ENCODE results near the gene ARHGEF12. TPM values are rescaled to one million over a fixed set of nuclear protein-coding genes. Genes with fewer than 3 reads are reported as not detected.

Gene ARHGEF12
- total and polyA plus RNA-seq, 10 of the 15 experiments (the other 5 are each of a cell fraction or from before 2014, with no cell fraction given): 2.7 to 40.8 (median 20.9) TPM

DNA sequence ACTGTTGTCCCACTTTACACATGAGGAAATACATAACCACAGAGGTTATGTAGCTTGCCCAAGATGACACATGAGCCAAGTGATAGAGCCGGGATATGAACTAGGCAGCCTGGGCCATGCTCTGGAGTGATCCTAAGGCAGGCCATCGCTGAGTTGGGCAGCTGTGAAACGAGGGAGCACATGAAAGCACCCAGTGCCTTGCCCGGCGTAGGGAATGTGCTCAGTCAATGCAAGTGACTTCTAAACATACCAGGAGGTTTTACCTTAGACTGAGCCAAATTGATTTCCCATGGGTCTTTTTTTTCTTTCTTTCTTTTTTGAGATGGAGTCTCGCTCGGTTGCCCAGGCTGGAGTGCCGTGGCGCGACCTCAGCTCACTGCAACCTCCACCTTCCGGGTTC lies 185.8 kb downstream of the ARHGEF12 start (continued):
- TF ChIP-seq, protein P1, sequence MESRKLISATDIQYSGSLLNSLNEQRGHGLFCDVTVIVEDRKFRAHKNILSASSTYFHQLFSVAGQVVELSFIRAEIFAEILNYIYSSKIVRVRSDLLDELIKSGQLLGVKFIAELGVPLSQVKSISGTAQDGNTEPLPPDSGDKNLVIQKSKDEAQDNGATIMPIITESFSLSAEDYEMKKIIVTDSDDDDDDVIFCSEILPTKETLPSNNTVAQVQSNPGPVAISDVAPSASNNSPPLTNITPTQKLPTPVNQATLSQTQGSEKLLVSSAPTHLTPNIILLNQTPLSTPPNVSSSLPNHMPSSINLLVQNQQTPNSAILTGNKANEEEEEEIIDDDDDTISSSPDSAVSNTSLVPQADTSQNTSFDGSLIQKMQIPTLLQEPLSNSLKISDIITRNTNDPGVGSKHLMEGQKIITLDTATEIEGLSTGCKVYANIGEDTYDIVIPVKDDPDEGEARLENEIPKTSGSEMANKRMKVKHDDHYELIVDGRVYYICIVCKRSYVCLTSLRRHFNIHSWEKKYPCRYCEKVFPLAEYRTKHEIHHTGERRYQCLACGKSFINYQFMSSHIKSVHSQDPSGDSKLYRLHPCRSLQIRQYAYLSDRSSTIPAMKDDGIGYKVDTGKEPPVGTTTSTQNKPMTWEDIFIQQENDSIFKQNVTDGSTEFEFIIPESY (IDR thresholded peaks at IDR 0.05): no peak
- TF ChIP-seq CTCF (IDR thresholded peaks at IDR 0.05 in 2 of 3, conservative IDR thresholded peaks at IDR 0.05 in 1 of 3; ENCODE audit: control insufficient read depth in 2 of 3, extremely low read depth in 1 of 3, insufficient read depth in 1 of 3, low read depth in 3 of 3, low read length in 3 of 3) (no peak), ZNF207 (IDR thresholded peaks at IDR 0.05; ENCODE audit: borderline replicate concordance) (no peak), HDAC6 (IDR thresholded peaks at IDR 0.05; ENCODE audit: unreplicated experiment) (no peak), E4F1 (IDR thresholded peaks at IDR 0.05; ENCODE audit: borderline replicate concordance, partially characterized antibody) (no peak)
- TF ChIP-seq, protein P2, sequence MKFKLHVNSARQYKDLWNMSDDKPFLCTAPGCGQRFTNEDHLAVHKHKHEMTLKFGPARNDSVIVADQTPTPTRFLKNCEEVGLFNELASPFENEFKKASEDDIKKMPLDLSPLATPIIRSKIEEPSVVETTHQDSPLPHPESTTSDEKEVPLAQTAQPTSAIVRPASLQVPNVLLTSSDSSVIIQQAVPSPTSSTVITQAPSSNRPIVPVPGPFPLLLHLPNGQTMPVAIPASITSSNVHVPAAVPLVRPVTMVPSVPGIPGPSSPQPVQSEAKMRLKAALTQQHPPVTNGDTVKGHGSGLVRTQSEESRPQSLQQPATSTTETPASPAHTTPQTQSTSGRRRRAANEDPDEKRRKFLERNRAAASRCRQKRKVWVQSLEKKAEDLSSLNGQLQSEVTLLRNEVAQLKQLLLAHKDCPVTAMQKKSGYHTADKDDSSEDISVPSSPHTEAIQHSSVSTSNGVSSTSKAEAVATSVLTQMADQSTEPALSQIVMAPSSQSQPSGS (IDR thresholded peaks at IDR 0.05; ENCODE audit: low read length): no peak
- TF ChIP-seq, protein P3, sequence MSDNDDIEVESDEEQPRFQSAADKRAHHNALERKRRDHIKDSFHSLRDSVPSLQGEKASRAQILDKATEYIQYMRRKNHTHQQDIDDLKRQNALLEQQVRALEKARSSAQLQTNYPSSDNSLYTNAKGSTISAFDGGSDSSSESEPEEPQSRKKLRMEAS (IDR thresholded peaks at IDR 0.05; ENCODE audit: low read depth, low read length): no peak
